Measurements from ENCODE around the gene RASGRF1. TPM values are rescaled to one million over a fixed set of nuclear protein-coding genes. Genes with fewer than 3 reads are reported as not detected.

Gene RASGRF1
- polyA plus RNA-seq, 1 donor (not counting 4 experiments of a cell fraction or from before 2014, with no cell fraction given) = 0.08 TPM

DNA sequence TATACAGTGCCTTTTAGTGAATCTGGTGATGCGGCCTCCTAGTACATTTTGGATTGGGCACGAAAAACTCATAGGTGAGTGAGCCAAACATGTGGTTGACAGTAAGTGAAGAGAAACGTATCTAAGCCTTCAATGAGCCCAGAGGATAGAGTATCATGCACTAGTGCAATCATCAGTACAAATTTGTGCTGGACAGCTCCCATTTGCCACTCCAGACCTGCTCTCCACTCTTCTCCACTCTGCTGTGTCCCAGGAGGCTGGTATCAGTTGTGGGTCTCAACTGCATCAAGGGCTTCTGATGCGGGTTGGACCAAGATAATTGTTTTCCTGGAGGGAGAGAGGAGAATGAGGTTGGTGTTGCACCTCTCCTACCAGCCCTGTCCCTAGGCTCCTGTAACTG is 9.1 kb upstream of the RASGRF1 start:
- no peak for FAIRE-seq

DNA sequence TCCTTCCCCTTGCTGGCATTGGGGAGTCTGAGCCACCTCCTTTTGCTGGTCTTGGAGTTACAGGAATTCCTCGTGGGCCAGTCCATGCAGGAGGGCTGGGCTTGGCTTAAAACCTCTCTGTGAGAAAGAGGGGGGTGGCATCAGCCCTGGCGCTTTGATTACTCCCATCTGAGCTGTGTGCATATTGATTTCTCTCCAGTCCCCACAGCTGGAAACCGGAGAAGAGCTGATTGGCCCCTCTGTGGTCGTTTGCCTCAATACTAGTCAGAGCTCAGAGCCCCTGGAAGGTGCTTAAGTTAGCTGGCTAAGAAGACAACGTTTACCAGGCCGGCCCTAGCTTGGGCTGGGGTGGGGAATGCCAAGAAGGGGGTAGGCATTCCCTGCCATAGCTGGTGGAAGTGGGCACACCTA is 4.0 kb upstream of the RASGRF1 start:
- H3K79me2 ChIP-seq (ENCODE audit: control insufficient read depth, insufficient read depth, low read length) = no peaks in the 10 kb centered on the region
- dilution Hi-C loops (cut with MboI; ENCODE audit: extremely low pct_ligation_motif_present, low sequenced_read_pairs) = no loop called here
- no peaks in the 10 kb centered on the region for H3K36me3 ChIP-seq (ENCODE audit: control insufficient read depth in 2 of 2, extremely low read depth in 1 of 2, insufficient read depth in 2 of 2, low read length in 2 of 2)
- DNase-seq (ENCODE audit: low read depth, low spot score) = no peak
- H3K9ac ChIP-seq (ENCODE audit: control insufficient read depth, extremely low read depth, insufficient read depth, low read length) = no peak overlapping the region
- H3K27me3 ChIP-seq (ENCODE audit: control insufficient read depth, extremely low read depth, insufficient read depth, low read length) = peaks cover 37% of the 10 kb centered on the region
- no peak overlapping the region for H2AFZ ChIP-seq (ENCODE audit: control insufficient read depth, low read length)
- H3K4me1 ChIP-seq (ENCODE audit: control insufficient read depth, extremely low read depth, insufficient read depth, low read length) = no peaks in the 10 kb centered on the region
- no peak for FAIRE-seq
- no peaks in the 10 kb centered on the region for H4K20me1 ChIP-seq (ENCODE audit: control insufficient read depth, extremely low read depth, insufficient read depth, low read length)
- TF ChIP-seq, protein P1, sequence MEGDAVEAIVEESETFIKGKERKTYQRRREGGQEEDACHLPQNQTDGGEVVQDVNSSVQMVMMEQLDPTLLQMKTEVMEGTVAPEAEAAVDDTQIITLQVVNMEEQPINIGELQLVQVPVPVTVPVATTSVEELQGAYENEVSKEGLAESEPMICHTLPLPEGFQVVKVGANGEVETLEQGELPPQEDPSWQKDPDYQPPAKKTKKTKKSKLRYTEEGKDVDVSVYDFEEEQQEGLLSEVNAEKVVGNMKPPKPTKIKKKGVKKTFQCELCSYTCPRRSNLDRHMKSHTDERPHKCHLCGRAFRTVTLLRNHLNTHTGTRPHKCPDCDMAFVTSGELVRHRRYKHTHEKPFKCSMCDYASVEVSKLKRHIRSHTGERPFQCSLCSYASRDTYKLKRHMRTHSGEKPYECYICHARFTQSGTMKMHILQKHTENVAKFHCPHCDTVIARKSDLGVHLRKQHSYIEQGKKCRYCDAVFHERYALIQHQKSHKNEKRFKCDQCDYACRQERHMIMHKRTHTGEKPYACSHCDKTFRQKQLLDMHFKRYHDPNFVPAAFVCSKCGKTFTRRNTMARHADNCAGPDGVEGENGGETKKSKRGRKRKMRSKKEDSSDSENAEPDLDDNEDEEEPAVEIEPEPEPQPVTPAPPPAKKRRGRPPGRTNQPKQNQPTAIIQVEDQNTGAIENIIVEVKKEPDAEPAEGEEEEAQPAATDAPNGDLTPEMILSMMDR (optimal IDR thresholded peaks at IDR 0.05 in 1 of 3, IDR thresholded peaks at IDR 0.05 in 1 of 3, conservative IDR thresholded peaks at IDR 0.05 in 1 of 3; ENCODE audit: extremely low read depth in 1 of 3, insufficient read depth in 2 of 3, low read length in 3 of 3) = no peak
- TF ChIP-seq EZH2 (IDR thresholded peaks at IDR 0.05; ENCODE audit: low read length) = no peak
- no peak overlapping the region for H3K4me2 ChIP-seq (ENCODE audit: control insufficient read depth, extremely low read depth, insufficient read depth, low read depth, low read length)
- no peak overlapping the region for H3K4me3 ChIP-seq (ENCODE audit: control insufficient read depth in 2 of 3, extremely low read depth in 1 of 3, insufficient read depth in 2 of 3, low read depth in 1 of 3, low read length in 3 of 3)
- no peak overlapping the region for H3K27ac ChIP-seq (ENCODE audit: control insufficient read depth, insufficient read depth, low read length)
- no peaks in the 10 kb centered on the region for H3K9me3 ChIP-seq (ENCODE audit: control insufficient read depth, low read depth, low read length)
- H3K9me1 ChIP-seq (ENCODE audit: control insufficient read depth, extremely low read depth, insufficient read depth, low read length) = no peaks in the 10 kb centered on the region

More for the DNA sequence above, 9.1 kb upstream of the RASGRF1 start:
- Histone ChIP-seq H3K36me3 (ENCODE audit: control insufficient read depth in 2 of 2, extremely low read depth in 1 of 2, insufficient read depth in 2 of 2, low read length in 2 of 2) (no peaks in the 10 kb centered on the region), H3K79me2 (ENCODE audit: control insufficient read depth, insufficient read depth, low read length) (no peaks in the 10 kb centered on the region), H3K9ac (ENCODE audit: control insufficient read depth, extremely low read depth, insufficient read depth, low read length) (no peak overlapping the region), H3K9me1 (ENCODE audit: control insufficient read depth, extremely low read depth, insufficient read depth, low read length) (no peaks in the 10 kb centered on the region), H3K4me1 (ENCODE audit: control insufficient read depth, extremely low read depth, insufficient read depth, low read length) (no peaks in the 10 kb centered on the region), H3K27ac (ENCODE audit: control insufficient read depth, insufficient read depth, low read length) (no peak overlapping the region), H3K9me3 (ENCODE audit: control insufficient read depth, low read depth, low read length) (no peaks in the 10 kb centered on the region), H2AFZ (ENCODE audit: control insufficient read depth, low read length) (no peak overlapping the region), H3K4me2 (ENCODE audit: control insufficient read depth, extremely low read depth, insufficient read depth, low read depth, low read length) (no peak overlapping the region), H4K20me1 (ENCODE audit: control insufficient read depth, extremely low read depth, insufficient read depth, low read length) (no peaks in the 10 kb centered on the region), H3K27me3 (ENCODE audit: control insufficient read depth, extremely low read depth, insufficient read depth, low read length) (peaks cover 13% of the 10 kb centered on the region), H3K4me3 (ENCODE audit: control insufficient read depth in 2 of 3, extremely low read depth in 1 of 3, insufficient read depth in 2 of 3, low read depth in 1 of 3, low read length in 3 of 3) (no peak overlapping the region)
- dilution Hi-C loops (cut with MboI; ENCODE audit: extremely low pct_ligation_motif_present, low sequenced_read_pairs) = no loop called here
- no peak for TF ChIP-seq EZH2 (IDR thresholded peaks at IDR 0.05; ENCODE audit: low read length)
- TF ChIP-seq, protein P1 (optimal IDR thresholded peaks at IDR 0.05 in 1 of 3, IDR thresholded peaks at IDR 0.05 in 1 of 3, conservative IDR thresholded peaks at IDR 0.05 in 1 of 3; ENCODE audit: extremely low read depth in 1 of 3, insufficient read depth in 2 of 3, low read length in 3 of 3) = no peak
- DNase-seq (ENCODE audit: low read depth, low spot score) = no peak
